Mucosa of descending colon (tissue), 3 donors: ENCODE results near the gene RHOT1. TPM values are rescaled to one million over a fixed set of nuclear protein-coding genes. Genes with fewer than 3 reads are reported as not detected.

ENCODE experiments used
- ATAC-seq: fragments of 200-7000 bp; cut with Tn5 transposase; one replicate; pipeline ENCODE4 v1.9.1; 2020; ENCODE audit warnings: mild to moderate bottlenecking, moderate library complexity
- DNase-seq, 3 donors: peaks; one replicate each; pipeline ENCODE4 v3.0.0-alpha.2; 2020
- H3K36me3 ChIP-seq: fragments of 200-600 bp; one replicate; pipeline ENCODE4 v1.8.0; 2021; ENCODE audit warnings: low read depth, mild to moderate bottlenecking
- H3K4me1 ChIP-seq: fragments of 200-600 bp; one replicate; pipeline ENCODE4 v1.8.0; 2021; ENCODE audit warnings: low read depth, mild to moderate bottlenecking
- H3K4me3 ChIP-seq: fragments of 200-600 bp; one replicate; pipeline ENCODE4 v1.8.0; 2021; ENCODE audit warnings: mild to moderate bottlenecking
- H3K9me3 ChIP-seq: fragments of 200-600 bp; one replicate; pipeline ENCODE4 v1.8.0; 2021; ENCODE audit warnings: mild to moderate bottlenecking
- CTCF ChIP-seq: fragments of 200-600 bp; IDR thresholded peaks from one replicate; pipeline ENCODE4 v1.8.0; 2022; ENCODE audit warnings: antibody characterized with exemption, mild to moderate bottlenecking
- intact Hi-C, 2 donors: fragments of 100-400 bp; cut with DNase I in 1 of 2; cut with micrococcal nuclease in 1 of 2; formaldehyde crosslinking; loops; one replicate each; pipeline versions ENCODE4 v1.11.0 to v1.11.1; 2022; cut with DNase I, micrococcal nuclease
- total RNA-seq, 3 donors: library from RNA; stranded (reverse); fragmentation: NEBNext Ultra II Directional in 2 of 3; extraction: Animal tissue kit (Norgen Biotek cat#: 25700) in 2 of 3; gene quantifications; one replicate each; pipeline versions ENCODE4 v1.2.1 to v1.2.4, GENCODE V29; 2021 to 2023
- donor health status: DM: no; HTN: no; CAD: no; lungs with moderate emphysema.
- donor health status: DM: no; HTN: no; CAD: no.
- donor health status: DM: no; HTN: yes; CAD: no.

RHOT1 gene
- total RNA-seq, 3 donors from 2014 or later: 21.2 to 48.6 (median 21.4) TPM

- ATAC-seq (no peak), DNase-seq (no peak)
- TF ChIP-seq CTCF: no peak
- no peaks in the 10 kb centered on the region for H3K36me3 ChIP-seq
- H3K4me3 ChIP-seq: no peak overlapping the region
- peaks cover 12% of the 10 kb centered on the region for H3K4me1 ChIP-seq
- H3K9me3 ChIP-seq: no peaks in the 10 kb centered on the region
- intact Hi-C loops: no loop called here
Measured at GRCh38 chr17:32148351-32148750, 6.0 kb downstream of the RHOT1 start.

- DNase-seq (no peak), ATAC-seq (no peak)
- H3K9me3 ChIP-seq: no peaks in the 10 kb centered on the region
- intact Hi-C loops: no loop called here
- H3K36me3 ChIP-seq: no peaks in the 10 kb centered on the region
- no peak overlapping the region for H3K4me3 ChIP-seq
- TF ChIP-seq CTCF: no peak
- peaks cover 12% of the 10 kb centered on the region for H3K4me1 ChIP-seq
Measured at GRCh38 chr17:32150358-32150757, 8.1 kb downstream of the RHOT1 start.

GRCh38 chr17:32152130-32152529 is 9.8 kb downstream of the RHOT1 start:
- DNase-seq (peak in 1 of 3 donors; percentile 28), ATAC-seq (peak; percentile 84)
- intact Hi-C loops: no loop called here

GRCh38 chr17:32155896-32156295 is 13.6 kb downstream of the RHOT1 start:
- intact Hi-C loops: no loop called here
- TF ChIP-seq CTCF: no peak
- H3K9me3 ChIP-seq: no peaks in the 10 kb centered on the region
- ATAC-seq (no peak), DNase-seq (no peak)
- peaks cover 12% of the 10 kb centered on the region for H3K4me1 ChIP-seq
- H3K4me3 ChIP-seq: no peak overlapping the region
- no peaks in the 10 kb centered on the region for H3K36me3 ChIP-seq

More at GRCh38 chr17:32152130-32152529, 9.8 kb downstream of the RHOT1 start:
- peaks cover 12% of the 10 kb centered on the region for H3K4me1 ChIP-seq
- TF ChIP-seq CTCF: no peak
- H3K4me3 ChIP-seq: no peak overlapping the region
- H3K36me3 ChIP-seq: no peaks in the 10 kb centered on the region
- H3K9me3 ChIP-seq: no peaks in the 10 kb centered on the region

- TF ChIP-seq CTCF: no peak
- DNase-seq: no peak
- Histone ChIP-seq H3K36me3 (no peaks in the 10 kb centered on the region), H3K9me3 (no peaks in the 10 kb centered on the region), H3K4me1 (peaks cover 7% of the 10 kb centered on the region), H3K4me3 (no peak overlapping the region)
- intact Hi-C loops: no loop called here
- ATAC-seq: no peak
Measured at GRCh38 chr17:32156656-32157055, 14.4 kb downstream of the RHOT1 start.

- ATAC-seq (no peak), DNase-seq (no peak)
- Histone ChIP-seq H3K9me3 (no peaks in the 10 kb centered on the region), H3K4me1 (peaks cover under 1% of the 10 kb centered on the region), H3K4me3 (no peak overlapping the region), H3K36me3 (no peaks in the 10 kb centered on the region)
- intact Hi-C loops: no loop called here
- TF ChIP-seq CTCF: no peak
Measured at GRCh38 chr17:32157225-32157624, 14.9 kb downstream of the RHOT1 start.
